CD4-positive, alpha-beta T cell treated with Interleukin-6 for 4 hours (primary cell): ENCODE results near the gene CPA4.
"Not testable (repeated sequence)": the region's sequence is repeated elsewhere in the genome, so short reads cannot be mapped to it uniquely, and the experiment has no call there.

Experiments
- DNase-seq: peaks from one replicate; pipeline ENCODE4 v3.0.0-alpha.2; 2020; ENCODE audit warnings: mixed read lengths

The CPA4 gene, protein sequence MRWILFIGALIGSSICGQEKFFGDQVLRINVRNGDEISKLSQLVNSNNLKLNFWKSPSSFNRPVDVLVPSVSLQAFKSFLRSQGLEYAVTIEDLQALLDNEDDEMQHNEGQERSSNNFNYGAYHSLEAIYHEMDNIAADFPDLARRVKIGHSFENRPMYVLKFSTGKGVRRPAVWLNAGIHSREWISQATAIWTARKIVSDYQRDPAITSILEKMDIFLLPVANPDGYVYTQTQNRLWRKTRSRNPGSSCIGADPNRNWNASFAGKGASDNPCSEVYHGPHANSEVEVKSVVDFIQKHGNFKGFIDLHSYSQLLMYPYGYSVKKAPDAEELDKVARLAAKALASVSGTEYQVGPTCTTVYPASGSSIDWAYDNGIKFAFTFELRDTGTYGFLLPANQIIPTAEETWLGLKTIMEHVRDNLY

DNA sequence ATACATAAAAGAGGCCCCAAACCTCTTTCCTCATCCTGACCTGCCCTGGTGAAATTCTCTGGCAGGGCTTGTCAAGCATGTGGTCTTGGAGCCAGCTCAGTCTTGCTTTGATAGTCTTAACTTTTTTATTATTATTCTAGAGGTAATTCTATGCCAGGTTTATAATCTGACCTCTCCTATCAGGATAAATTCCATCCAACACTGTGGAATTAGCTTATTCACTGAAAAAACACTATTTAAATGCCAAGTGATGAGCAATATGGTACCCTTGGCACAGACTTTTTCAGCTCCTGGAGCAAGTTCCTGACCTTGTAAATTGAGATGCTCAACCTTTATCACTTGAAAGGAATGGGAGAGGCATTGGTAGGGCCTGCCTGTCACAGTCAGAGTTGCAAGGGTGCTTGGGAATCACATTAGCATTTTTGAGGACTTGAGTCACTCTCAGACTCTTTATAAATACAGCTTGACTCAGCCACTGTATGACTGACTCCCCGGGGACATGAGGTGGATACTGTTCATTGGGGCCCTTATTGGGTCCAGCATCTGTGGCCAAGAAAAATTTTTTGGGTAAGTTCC lies at the start of gene CPA4:
Gene CPA4, plus strand, starts transcription at position 480 of the 576 bp plus-strand sequence. Its CDS starts 20 bp downstream, at position 500.
- no peak for DNase-seq

DNA sequence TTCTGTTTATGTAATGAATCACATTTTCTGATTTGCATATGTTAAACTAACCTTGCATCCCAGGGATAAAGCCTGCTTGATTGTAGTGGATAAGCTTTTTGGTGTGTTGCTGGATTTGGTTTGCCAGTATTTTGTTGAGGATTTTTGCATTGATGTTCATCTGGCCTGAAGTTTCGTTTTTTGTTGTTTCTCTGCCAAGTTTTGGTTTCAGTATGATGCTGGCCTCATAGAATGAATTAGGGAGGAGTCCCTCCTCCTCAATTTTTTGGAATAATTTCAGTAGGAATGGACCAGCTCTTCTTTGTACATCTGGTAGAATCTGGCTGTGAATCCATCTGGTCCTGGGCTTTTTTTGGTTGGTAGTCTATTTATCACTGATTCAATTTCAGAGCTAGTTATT lies 49.5 kb upstream of the CPA4 start:
- DNase-seq = not testable (repeated sequence)

DNA sequence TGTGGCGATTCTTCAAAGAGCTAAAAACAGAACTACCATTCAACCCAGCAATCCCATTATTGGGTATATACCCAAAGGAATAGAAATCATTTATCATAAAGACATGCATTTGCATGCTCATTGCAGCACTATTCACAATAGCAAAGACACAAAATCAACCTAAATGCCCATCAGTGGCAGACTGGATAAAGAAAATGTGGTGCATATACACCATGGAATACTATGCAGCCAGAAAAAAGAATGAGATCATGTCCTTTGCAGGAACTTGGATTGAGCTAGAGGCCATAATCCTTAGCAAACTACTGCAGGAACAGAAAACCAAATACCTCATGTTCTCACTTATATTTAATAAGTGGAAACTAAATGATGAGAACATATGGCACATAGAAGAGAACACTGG lies 46.5 kb upstream of the CPA4 start:
- DNase-seq = not testable (repeated sequence)

DNA sequence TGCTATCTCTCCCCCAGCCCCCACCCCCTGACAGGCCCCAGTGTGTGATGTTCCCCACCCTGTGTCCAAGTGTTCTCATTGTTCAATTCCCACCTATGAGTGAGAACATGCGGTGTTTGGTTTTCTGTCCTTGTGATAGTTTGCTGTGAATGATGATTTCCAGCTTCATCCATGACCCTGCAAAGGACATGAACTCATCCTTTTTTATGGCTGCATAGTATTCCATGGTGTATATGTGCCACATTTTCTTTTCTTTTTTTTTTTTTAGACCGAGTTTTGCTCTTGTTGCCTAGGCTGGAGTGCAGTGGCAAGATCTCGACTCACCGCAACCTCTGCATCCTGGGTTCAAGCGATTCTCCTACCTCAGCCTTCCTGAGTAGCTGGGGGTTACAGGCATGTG lies 44.1 kb upstream of the CPA4 start:
- DNase-seq = not testable (repeated sequence)

DNA sequence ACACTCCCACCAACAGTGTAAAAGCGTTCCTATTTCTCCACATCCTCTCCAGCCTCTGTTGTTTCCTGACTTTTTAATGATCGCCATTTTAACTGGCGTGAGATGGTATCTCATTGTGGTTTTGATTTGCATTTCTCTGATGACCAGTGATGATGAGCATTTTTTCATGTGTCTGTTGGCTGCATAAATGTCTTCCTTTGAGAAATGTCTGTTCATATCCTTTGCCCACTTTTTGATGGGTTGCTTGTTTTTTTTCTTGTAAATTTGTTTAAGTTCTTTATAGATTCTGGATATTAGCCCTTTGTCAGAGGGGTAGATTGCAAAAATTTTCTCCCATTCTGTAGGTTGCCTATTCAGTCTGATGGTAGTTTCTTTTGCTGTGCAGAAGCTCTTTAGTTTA lies 43.3 kb upstream of the CPA4 start:
- not testable (repeated sequence) for DNase-seq

DNA sequence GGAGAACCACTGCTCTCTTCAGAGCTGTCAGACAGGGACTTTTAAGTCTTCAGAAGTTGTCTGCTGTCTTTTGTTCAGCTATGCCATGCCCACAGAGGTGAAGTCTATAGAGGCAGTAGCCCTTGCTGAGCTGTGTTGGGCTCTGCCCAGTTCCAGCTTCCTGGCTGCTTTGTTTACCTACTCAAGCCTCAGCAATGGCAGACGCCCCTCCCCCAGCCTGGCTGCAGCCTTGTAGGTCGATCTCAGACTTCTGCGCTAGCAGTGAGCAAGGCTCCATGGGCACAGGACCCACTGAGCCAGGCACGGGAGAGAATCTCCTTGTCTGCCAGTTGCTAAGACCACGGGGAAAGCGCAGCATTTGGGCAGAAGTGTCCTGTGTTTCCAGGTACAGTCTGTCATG lies 38.4 kb upstream of the CPA4 start:
- DNase-seq = no peak

DNA sequence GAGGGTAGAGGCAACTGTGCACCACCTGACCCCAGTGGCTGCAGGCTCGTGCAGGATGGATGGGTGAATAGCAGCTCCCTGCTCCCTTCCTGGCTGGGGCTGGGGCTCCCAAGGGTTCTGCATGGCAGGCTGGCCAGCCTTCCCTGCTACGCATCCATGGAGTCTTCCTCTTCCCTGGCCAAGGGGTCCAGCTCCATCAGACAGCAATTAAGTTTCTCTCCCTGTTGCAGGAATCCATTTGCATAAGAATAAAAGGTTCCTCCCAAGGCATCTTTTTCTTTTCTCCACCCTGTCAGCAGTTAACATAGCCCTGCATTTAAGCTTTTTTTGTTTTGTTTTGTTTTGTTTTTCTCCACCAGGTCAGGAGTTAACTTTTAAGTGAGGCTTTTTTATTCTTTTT lies 36.3 kb upstream of the CPA4 start:
- DNase-seq = no peak

DNA sequence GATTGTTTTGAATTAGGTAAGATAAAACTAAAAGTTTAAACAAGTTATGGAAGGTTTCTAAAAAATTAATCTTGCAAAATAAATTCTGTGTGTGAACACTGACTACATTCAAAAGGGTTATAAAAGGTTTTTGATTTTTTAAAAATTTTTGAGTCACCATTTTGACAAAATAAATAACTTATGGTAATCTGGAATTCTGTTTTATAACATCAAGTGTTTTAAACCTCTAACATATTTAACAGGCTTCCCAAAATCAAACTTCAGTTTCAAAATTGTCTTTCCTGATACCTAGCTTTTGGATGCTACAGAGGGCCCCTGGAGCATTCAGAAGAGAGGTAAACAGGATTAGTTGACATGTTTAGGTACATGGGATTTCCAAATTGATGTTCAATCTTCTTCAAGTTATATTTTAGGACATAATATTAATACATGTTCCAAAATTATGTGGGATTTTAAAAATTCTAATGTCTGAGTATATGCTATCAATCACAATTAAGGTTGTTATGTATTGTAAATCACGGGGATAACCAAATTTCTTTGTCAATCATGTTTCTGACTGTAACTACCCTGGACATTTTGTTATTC lies 34.4 kb upstream of the CPA4 start:
- DNase-seq = no peak

DNA sequence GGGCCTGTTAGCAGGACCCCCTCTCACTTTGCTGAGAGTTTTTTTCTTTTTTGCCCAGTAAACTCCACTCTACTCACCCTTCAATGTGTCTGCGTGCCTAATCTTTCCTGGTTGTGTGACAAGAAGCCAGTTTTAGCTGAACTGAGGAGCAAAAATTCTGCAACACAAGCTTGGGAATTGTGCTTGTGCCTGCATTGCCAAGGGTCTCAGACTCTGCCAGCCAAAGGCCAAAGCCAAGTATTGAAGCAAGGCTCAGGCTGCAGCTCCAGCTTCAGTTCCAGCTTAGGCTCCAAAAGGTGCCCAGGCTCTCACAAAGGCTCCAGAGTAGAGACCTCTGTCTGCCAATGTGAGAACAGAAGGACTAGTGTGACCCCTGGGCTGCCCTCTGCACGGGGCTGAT lies 30.5 kb upstream of the CPA4 start:
- no peak for DNase-seq

DNA sequence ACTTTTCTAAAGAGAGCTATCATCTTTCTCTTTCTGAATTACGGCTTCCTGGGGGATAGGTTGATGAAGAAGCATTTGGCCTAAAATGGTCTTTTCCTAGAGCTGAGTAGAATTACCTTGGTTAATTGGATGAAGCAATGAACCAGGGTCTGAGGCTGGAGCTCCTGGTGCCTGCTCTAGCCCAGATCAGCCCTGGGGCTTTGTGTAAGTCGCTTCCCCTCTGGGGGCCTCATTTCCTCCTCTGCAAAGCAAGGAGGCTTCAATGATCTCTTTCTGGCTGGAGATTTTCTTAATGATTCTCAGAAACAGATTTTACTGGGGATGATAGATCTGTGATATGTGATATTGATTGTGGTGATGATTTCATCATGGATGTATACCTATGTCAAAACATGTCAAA lies 29.8 kb upstream of the CPA4 start:
- no peak for DNase-seq

DNA sequence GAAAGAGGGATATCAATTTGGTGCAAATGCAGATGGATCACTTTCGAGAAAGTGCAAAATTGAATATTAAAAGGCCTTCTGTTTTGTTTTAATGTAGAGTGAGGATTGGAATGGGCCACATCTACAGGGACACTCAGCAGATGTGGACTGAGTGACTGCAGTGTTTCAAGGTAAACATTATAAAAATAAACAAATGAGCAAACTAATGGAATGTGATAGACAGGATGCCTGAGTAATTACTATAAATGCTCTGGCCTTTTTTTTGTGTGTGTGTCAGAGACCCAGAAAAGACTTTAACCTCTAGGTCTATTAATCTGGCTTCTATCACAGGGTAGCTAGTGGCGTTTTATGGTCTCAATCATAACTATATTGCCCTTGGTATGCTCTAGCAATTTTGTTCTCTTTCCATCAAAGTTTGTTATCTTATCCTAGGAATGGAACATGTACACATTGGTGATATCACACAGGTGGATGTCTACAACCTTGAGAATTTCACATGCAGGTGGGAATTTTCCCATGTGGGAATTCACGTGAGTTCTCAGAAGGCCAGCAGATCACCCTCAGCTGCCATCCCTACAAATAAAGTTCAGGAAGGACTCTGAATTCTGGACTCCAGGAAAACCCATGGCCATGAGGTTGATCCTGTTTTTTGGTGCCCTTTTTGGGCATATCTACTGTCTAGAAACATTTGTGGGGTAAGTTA lies 26.6 kb upstream of the CPA4 start, which contains the start of gene CPA2:
Gene CPA2, plus strand, starts transcription at position 606 of the 703 bp plus-strand sequence. Its CDS starts 19 bp downstream, at position 625.
- no peak for DNase-seq

DNA sequence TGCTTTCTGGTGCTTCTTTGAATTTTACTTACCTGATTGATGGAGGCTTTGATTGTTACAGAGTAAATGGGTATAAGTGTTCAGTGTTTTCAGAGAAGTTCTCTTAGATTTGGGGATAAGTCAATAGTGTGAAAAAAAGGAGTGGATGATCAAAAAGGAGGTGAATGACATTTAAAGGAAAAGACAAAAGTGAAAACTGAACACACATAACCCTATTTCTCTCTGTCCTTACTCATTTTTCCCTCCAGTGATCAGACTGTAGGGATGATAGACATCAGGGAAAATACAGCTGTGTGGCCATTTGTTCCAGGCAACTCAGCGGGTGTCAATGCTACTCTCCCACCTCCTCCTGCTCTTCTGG lies 26.0 kb upstream of the CPA4 start:
- no peak for DNase-seq

DNA sequence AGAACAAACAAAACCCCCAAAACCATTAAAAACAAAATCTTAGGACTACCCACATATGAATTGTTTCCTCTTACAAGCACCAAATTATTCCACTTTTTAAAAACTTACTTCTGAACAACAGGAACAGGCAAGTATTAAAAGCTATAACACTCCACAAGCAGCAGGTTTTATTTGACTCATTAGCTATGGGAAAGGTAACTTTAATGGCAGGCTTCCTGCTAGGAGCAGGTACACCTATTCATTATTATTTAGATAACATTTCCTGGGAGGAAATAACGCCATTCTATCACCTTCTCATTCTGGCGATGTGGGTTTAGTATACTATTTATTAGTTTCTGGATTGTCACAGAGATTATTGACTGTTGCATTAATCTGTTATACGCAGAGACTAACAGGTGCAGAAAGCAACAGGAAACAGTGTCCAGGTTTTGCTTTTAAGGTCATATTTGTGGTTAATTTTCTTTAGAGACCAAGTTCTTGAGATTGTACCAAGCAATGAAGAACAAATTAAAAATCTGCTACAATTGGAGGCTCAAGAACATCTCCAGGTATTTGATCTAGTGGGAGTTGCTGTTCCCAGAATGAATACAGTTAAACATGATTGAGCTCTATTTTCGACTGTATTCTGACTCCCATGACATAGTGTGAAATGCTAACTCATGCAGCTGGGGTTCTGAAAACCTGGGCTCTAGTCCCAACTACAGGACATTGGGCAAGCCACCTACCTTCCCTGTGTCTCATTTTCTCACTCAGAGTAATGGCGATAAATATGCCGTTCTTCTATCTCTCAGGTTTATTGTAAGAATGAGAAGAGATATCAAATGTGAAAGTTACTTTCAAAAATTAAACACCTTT lies 24.3 kb upstream of the CPA4 start:
- no peak for DNase-seq

DNA sequence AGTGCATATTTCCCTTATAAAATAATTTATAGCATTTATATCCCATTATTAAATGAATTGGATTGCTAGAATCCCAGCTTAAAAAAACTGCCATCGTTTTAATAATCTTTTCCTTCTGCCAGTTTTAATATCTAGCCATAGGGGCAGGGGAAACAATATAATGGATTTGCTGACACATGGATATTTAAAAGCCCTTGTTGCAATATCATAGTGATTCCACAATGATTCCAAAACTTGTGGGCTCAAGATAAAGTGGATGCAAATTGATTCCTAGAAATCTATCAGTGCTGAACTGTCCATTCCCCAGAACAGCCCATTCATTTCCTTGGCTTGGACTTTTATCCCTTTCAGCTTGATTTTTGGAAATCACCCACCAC lies 23.7 kb upstream of the CPA4 start:
- DNase-seq = no peak

DNA sequence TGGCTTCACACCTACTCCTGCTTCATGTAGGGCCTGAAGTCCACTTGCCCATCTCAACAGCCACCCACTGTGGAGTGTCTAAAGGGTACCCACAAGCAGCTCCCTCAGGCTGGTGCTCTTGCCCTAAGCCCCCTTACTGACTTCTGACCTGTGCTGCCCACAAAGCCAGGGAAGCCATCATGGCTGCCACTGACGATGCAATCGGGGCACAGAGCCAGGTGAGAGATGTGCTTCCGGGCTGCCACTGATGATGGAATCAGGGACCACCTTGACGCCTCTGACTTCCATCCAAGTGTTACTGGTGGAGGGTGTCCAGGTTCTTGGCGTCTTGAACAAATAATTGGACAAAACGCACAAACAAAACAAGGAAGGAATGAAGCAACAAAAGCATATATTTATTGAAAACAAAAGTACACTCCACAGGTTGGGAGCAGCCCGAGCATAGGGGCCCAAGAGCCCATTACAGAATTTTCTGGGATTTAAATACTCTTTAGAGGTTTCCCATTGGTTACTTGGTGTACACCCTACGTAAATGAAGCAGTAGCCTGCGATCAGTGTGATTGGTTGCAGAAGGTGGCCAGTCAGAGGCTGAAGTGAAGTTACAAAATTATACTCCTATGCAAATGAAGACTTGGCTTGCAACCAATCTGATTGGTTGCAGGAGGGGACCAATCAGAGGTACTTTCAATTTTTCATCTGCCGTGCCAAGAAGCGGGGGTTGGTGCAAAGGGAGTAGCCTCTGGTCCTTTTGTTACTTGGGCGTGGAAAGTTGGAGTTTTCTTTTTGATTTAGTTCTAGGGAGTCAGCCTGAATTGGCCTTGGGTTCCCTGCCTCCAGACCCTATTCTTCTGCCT lies 21.8 kb upstream of the CPA4 start:
- no peak for DNase-seq

DNA sequence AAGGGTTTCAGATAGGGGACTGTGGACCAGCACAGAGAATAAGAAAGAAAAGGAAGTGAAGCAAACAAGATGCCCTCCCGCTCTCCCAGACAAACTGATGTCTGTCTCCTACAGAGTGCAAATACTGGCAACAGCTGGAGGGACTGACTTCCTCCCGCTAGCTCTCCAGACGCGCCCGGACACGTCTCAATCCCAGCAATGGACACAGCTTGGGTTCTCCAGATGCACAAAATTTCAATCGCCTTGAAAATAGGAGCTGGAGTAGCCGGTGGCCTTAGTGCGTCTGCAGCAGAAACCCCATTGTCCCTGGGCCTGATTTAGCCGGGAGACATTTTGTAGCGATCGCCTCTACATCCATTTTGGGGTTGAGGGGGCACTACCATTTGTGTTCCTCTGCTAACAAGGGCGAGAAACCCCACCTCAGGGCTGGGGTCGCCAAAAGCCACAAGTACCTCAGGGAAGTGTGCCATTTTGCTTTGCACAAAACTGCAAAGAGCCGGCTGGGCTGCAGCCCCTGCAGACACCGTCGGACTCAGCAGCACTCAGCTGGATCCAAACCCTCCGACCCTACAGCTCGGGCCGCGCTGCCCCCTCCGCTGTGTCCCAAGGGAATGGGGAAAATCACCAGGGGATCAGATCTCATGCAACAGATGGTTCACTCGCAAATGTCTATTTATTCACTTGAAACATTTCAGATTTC lies 20.4 kb upstream of the CPA4 start:
- DNase-seq = no peak

DNA sequence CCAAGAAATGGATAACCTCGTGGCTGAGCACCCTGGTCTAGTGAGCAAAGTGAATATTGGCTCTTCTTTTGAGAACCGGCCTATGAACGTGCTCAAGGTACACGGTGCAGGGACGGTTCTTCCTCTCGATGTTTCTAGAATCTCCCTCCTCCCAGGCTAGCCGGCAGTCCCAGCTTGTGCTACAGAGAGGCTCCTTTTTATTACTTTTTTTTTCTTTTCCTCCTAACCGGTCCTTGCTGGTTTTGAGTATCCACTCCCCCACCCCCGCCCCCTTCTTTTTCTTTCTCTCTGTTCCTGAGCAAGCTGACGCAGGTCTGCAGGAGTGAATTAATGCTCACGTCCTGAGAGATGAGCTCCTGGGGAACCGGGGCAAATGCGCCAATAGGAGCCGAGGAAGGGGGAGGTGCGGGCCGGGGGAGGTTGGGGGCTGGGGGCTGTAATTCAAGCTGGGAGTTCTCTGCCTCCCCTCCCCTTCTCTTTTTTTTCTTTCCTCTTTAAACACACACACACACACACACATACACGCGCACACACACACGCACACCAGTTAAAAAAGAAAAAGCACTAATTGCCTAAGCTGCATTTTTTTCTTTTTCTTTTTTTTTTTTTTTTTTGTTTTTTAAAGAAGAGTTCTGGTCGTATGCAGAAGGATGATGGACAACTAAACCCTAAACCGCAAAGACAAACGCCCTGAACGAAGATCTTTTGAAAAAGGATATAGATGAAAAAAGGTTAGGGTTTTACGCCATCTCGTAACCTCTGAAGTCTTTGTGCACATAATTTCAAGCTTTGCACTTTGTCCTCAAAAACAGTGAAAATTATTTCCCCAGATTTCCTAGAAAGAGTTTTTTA lies 19.7 kb upstream of the CPA4 start:
- peak; percentile 19 for DNase-seq

DNA sequence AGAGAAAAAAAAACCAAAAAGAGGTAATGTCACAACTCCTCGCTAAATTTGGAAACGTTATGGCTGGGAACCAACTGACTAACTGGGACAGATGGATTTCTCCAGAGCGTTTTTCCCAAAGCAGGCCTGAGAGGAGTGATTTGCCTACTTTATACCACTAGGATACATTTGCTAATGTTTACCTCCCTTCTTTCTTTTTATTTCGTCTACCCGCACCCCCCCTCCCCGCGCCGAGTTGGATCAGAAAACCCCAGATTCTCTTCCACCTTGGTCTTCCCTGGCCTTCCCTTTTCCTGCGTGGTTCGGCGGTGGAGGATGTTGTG lies 19.1 kb upstream of the CPA4 start:
- no peak for DNase-seq

DNA sequence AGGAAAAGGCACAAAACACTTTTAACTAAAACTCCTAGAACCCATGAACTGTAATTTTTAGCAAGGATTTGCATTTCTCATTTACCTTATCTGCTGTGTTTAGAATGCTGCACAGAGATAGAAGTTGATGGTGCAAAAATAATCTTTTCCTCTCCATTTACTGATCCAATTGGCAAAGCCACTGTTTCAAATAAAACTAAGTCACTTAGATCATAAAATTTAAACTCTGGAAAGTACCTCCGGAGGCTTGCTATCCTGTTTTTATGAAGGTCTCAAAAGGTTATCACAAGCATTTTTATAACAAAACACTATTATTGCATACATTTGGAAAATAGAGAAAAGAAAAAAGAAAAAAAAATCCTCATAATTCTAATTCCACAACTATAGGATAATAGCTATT lies 18.7 kb upstream of the CPA4 start:
- DNase-seq = no peak

DNA sequence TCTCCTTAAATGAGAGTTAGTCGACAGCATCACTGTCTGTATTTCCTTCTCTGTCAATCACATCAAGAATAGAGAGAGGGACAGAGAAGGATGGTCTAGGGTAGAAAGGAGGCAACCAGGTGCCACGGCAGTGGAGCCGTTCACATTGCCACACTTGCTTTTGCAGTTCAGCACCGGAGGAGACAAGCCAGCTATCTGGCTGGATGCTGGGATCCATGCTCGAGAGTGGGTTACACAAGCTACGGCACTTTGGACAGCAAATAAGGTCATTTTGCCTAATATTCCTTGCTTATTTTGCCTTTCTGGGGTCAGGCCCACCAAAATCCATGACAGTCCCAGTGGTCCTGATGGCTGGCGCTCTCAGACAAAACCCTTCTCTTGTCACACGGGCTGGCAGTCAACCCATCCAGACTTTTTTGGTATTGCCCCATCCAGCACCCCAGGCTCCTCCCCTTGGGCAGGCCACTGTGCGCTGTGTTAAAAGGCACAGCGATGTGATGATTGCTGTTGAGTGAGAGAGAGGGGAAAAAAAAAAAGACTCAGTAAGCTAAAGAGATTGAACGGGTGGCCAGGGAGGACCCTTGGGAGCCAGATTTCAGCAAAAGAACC lies 17.9 kb upstream of the CPA4 start:
- DNase-seq = no peak
